Cardiac septum (tissue), 1 donor: ENCODE data around the gene SMURF2. TPM values are rescaled to one million over a fixed set of nuclear protein-coding genes. Genes with fewer than 3 reads are reported as not detected.

Experiments used
- DNase-seq: peaks from one replicate; pipeline ENCODE4 v3.0.0-alpha.2; 2020; ENCODE audit warnings: low spot score
- intact Hi-C: fragments of 100-400 bp; cut with DNase I; formaldehyde crosslinking; loops from one replicate; pipeline ENCODE4 v1.14.0; 2022
- total RNA-seq: library from RNA; stranded (reverse); fragmentation: NEBNext Ultra II Directional; extraction: Animal tissue kit (Norgen Biotek cat#: 25700); gene quantifications from one replicate; pipeline ENCODE4 v1.2.1, GENCODE V29; 2021
- donor health status: DM: no; HTN: no; CAD: no.

SMURF2 gene
- total RNA-seq, 1 donor from 2014 or later: 17.4 TPM

DNA sequence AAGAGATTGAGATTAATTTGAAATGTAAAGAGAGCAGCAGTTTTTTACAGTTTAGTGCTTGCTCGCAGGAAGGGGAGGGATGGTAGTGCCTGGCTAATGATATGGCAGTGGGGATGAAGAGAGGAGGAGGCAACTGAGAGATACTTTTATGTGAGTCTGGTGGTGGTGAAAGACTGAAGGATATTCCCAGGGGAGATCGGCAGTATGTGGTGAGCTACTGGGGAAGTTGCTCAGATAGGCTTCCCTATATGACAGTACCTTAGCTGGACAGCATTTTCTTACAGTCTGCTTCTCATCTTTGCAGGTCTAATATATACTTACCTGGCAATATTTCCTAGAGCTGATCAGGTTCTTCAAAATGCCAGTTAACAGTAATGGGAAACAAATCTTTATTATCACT is 146.7 kb downstream of the SMURF2 start:
- DNase-seq: no peak
- intact Hi-C loops: no loop called here

DNA sequence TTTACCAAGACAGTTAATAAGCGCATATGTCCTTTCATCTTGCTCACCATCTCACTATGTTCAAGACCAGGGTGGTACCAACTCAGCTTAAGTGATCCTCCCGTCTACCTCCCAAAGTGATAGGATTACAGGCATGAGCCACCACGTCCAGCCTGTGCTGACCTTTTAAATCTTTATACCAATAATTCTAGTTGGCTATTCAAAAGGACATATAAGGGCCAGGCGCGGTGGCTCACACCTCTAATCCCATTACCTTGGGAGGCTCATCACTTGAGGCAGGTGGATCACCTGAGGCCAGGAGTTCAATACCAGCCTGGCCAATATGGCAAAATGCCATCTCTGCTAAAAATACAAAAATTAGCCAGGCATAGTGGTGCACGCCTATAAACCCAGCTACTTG is 152.9 kb downstream of the SMURF2 start:
- no peak for DNase-seq
- intact Hi-C loops: loop anchor here (5.0 to 10.0 kb wide), 2 partner anchors 153 to 664 kb away; partner anchors contain the start of genes SMARCD2 and SMURF2

DNA sequence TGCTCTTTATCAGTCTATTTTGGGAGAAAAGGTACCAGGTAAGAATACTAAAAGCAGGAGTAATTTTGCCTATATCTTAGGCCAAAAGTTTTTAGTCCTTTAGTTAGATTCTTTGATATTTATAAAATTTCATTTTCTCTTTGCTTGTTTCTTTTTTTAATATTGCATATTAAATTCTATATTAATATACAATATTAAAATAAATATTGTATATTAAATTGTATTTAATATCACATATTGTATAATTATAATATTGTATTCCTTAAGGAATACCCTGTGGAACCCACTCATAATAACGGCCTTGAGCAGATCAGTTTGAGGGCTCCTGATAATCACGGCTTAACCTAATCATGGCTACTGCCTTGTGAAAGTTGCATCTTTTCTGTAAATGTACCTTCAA is 153.4 kb downstream of the SMURF2 start:
- intact Hi-C loops: loop anchor here (5.0 to 10.0 kb wide), 2 partner anchors 154 to 664 kb away; partner anchors contain the start of genes SMARCD2 and SMURF2
- DNase-seq: no peak

DNA sequence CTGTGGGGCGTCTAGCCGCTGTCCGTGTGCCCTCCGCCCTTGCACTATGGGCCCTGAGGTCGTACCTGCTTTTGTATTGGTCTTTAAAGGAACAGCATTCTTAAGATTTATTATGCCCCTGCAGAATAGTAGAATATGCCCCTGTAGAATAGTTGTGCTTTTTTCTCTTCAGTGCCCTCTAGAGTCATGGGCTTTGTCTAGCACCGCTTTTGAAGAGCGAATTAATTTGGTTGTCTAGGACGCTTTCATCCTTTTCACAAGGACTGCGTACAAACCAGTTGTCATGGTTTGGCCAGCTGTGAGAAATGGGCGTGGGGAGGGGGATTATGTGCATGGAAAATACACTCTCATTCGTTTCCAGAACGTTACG is 154.7 kb downstream of the SMURF2 start:
- DNase-seq: no peak
- intact Hi-C loops: loop anchor here (5.0 to 10.0 kb wide), 2 partner anchors 155 to 663 kb away; partner anchors contain the start of genes SMARCD2 and SMURF2

DNA sequence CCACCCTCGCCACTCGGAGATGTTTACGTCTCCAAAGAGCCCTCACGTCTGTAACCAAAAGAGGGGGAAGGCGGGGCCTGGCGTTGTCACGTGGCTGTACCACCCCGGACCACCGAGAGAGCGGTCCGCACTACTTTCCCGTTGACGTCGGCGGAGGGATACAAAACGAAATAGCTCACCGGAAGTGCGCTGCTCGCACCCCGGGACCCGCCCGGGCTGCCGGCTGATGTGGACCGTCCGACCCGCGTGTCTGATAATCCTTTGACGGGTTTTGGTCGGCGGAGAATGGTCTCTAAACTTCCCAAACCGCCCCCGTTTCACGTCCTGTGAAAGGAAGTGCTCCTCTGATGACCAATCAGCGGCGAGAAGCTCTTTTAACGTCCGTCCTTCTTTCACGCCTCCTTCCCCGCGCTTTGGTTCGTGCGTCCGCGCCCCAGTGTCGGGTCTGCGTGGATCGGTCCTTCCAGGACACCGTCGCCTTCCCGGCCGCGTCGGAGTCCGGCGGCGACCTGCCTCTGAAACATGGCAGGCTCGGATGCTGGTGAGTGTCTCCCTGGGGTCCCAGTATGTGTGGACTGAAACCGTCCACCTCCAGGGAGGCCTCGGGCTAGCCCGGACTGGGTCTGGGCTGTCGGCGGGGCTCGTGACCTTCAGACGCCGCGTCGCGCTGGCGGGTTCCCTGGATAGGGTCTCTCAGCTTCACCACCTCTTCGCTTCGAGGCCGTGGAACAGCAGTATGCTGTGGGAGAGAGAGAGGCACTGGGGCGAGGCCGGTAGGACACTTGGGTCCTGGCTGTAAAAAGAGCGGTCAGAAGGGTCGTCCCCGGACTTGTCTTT is 155.3 kb downstream of the SMURF2 start, which contains the start of gene CEP95:
Gene CEP95, plus strand, starts transcription at position 402 of the 837 bp plus-strand sequence. Its CDS starts 121 bp downstream, at position 523.
- intact Hi-C loops: loop anchor here (5.0 to 10.0 kb wide), 2 partner anchors 156 to 662 kb away; partner anchors contain the start of genes SMARCD2 and SMURF2
- peak; percentile 96 for DNase-seq

DNA sequence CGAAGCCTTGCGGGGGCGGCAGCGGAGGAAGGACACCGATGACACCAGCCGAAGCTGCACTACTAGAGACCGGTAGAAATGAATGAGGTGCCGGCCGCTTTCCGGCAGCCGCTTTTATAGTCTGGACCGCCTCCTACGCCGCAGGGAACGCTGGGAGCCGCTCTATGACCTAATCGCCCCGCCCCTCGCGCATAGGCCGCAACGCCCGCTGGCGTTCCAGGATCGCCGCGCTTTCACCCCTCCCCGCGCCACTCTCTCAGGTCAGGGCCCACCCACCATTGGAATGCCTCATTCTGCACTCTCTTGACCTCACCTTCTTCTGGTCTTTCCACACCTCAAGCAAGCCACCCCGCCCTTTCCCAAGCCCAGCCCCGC is 155.9 kb downstream of the SMURF2 start, which contains the start of gene DDX5:
Gene DDX5, minus strand, starts transcription at position 89 of the 375 bp plus-strand sequence. CDS start 170 bp downstream, outside the sequence.
- DNase-seq: peak; percentile 98
- intact Hi-C loops: loop anchor here (5.0 to 10.0 kb wide), 2 partner anchors 156 to 661 kb away; partner anchors contain the start of genes SMARCD2 and SMURF2

DNA sequence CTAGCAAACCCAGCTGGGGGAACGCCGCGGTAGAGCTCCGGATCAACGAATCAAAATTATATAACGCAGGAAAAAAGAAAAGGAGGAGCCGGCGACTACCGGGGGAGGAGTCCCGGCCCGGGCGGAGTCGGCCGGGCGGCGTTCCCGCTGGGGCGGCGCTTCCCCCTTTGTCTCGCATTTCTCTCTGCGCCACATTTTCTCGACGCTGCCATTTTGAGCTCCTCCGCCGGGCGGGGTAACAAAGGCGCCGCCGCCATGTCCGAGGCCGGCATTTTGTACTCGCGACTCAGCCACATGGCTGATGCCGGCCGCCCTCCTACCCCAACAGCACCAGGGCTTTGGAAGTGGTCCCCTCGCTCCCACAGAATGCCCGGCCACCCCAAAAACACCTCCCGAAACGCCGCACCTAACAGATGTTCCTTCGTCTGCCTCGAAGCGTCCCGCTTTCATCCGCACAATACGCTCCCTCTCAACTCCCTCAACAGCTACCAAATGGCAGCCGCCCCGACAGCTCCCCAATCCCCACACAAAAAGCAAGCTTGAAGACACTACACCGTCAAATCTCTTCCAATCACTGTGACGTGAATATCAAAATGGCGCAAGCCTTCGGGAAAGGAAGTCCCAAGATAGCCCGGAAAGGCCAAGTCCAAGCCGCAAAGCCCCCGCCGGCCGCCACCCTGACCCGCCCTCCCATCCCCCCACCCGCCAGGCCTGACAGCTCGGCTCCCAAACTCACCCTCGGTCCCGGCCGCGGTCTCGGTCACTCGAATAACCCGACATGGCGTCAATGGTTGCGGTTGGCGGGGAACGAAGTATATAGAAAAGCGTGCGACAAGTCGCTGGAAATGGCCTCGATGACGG is 156.5 kb downstream of the SMURF2 start:
- DNase-seq: peak; percentile 94
- intact Hi-C loops: loop anchor here (1.0 to 10.0 kb wide), 3 partner anchors 8 to 661 kb away; partner anchors contain the start of genes POLG2, SMARCD2 and SMURF2

DNA sequence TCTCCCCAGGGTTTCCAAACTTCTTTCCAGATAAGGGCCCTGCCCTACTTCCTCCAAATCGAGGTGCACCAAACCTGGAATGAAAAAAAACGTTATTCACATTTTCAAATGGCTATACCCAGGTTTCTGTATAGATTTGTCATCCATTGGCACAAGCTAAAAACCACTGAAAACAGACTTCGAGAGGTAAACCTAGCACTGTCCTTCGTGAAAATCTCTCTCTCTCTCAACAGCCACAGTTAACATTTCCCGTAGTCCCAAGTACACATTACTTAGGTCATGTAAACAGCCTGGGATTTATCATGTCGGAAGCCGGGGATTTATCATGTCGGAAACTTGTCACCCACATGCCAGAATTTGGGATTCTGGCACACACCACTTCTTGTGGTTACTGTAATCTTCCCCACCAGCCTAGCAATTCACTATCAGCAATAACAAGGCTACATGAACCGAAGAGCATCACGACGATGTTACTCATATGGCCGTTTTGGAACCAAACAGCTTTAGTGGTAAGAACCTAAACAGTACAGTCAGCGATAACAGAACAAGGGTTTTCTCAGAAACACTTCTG is 157.3 kb downstream of the SMURF2 start:
- intact Hi-C loops: loop anchor here (1.0 to 10.0 kb wide), 3 partner anchors 8 to 660 kb away; partner anchors contain the start of genes POLG2, SMARCD2 and SMURF2
- no peak for DNase-seq

DNA sequence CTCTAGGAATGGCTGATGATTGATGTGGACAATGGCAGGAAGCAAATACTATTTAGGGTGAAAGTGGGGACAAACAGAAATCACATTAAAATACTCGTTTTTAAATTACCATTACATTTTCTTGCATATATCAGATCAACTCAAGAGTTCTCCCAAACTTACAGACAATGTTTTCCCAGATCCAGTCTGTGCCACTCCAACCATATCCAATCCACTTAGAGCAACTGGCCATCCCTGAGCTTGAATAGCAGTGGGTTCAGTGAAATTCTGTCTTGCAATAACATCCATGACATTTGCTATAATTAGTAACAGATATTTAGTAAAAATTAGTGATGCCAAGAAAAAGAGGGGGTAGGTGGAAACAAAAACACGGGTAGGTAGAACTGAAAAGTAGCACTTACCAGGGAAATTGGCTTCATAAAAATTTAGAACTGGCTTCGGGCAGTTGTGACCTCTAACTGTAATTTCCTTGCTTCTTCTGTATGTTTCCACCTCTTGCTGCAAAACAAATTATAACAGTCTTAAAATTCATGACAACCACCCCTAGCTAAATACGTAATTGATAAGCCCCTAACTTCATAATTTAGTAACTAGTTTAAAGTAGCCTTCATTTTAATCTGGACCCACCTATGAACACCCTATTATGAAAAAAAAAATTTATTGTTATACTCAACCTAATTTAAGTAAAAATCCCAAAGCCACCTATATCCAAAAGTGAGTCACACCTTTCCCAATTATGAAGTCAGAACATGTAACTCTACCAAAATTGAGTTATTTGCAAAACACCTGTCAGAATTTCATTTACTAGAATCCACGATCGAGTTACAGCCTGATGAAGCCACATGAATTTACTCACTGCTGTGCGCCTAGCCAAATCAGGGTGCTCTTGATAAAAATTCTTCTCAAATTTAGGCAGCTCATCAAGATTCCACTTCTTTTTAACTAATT is 158.0 kb downstream of the SMURF2 start:
- intact Hi-C loops: loop anchor here (10.0 kb wide), 1 partner anchor 659 kb away; the partner anchor contains the start of gene SMARCD2
- no peak for DNase-seq

DNA sequence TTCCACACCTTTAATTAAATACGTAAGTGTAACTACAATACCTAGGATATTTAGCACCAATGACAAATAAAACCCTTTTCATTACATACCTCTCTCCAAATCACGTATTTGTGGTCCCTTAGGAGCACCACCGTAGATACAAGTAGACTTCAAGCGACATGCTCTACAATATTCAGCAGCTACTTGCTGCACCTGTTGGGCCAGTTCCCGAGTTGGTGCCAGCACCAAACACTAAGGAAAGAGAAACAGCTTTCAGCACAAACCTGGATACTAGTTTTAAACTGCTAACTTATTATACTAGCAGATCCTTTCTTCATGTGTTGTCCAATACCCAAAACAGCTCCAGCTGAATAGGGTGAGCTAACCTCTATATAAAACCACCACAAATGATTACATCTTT is 158.8 kb downstream of the SMURF2 start:
- intact Hi-C loops: loop anchor here (10.0 kb wide), 1 partner anchor 659 kb away; the partner anchor contains the start of gene SMARCD2

DNA sequence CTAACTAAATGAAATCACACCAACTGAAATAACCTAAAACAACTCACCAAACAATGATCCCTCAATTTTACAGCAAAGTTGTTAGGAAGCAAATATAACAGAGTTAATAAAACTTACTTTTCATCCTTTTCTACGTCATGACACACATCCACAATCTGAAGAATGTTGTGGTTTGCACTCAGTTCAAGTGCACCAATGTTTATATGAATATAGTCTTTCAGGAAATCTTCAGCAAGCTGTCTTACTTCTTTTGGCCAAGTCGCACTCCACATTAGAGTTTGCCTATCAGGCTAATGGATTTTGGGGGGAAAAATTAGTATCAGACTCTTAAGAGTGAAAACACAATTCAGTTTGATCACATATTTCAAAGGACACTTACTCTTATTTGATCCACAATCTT is 159.3 kb downstream of the SMURF2 start:
- intact Hi-C loops: loop anchor here (10.0 kb wide), 1 partner anchor 658 kb away; the partner anchor contains the start of gene SMARCD2
- no peak for DNase-seq

More for the DNA sequence above, 158.8 kb downstream of the SMURF2 start:
- DNase-seq: no peak

DNA sequence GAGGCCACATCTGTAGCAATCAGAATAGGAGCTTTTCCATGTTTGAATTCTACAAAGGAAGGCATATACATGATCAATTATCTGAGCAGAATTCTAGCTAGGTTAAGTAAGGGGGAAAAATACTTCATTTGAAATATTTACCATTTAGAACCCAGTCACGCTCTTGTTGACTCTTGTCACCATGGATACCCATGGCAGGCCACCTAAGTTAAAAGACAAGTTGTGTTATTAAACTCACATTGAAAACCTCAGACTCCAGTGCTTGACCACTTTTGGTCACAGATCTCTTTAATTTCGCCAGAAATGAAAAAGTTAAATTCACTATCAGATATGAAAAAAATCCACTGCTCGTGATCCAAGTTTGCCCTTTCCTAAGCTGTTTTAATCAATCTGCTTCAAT is 160.1 kb downstream of the SMURF2 start:
- DNase-seq: no peak
- intact Hi-C loops: loop anchor here (10.0 kb wide), 1 partner anchor 657 kb away; the partner anchor contains the start of gene SMARCD2

DNA sequence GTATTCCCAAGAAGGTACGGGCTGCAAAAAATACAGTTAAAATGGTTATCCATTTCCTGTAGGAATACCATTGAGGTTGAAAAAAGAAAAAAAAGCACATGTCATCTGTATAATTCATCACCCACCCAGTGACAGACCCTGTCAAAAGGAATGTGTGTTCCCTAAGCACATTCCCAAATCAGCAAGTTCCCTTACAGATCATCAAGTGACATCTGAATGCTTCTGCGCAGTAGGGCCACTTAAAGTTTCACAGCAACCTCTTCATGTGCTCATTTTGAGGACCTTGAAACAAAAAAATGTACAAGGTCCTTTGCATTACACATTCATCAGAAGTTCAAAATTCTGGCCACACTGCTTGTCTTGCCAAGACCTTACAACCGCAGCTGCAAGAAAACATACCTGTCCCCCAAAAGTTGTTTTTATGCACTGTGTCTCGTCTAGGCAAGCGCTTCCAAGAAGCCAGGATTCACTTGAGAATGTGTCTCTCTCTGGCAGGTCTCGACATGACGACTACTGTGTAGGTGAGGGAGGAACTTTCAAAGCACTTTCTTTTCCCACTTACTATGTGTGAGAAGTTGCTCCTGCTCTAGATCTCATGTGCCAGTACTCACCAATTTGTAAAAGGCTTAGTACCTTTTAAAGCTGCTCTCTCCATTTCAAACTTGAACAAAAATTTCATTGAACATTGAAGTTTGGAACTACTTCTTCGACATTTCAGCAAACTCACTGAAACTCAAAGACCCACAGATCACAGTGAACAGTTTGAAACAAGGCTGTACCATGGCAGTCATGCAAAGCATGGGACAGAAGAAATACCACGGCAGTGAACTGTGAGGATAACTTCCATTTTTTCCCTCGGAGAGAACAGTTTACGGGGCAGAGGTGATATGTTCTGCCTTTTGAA is 161.0 kb downstream of the SMURF2 start:
- intact Hi-C loops: loop anchor here (10.0 kb wide), 1 partner anchor 656 kb away; the partner anchor contains the start of gene SMARCD2

DNA sequence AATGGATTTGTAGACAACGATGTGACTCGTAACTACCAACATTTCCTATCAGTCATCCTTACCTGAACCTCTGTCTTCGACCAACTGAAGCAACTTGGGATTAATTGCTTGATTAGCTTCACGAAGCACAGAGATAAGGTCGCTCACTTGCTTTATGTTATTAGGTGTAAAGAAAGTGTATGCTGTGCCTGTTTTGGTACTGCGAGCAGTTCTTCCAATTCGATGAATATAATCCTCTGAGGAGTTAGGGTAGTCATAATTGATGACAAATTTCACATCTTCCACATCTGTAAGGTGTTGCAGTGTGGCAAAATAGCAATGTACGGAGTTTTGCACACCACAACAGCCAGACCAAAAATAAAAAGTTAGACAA is 161.6 kb downstream of the SMURF2 start:
- no peak for DNase-seq
- intact Hi-C loops: loop anchor here (10.0 kb wide), 1 partner anchor 656 kb away; the partner anchor contains the start of gene SMARCD2

More for the DNA sequence above, 161.0 kb downstream of the SMURF2 start:
- DNase-seq: no peak

DNA sequence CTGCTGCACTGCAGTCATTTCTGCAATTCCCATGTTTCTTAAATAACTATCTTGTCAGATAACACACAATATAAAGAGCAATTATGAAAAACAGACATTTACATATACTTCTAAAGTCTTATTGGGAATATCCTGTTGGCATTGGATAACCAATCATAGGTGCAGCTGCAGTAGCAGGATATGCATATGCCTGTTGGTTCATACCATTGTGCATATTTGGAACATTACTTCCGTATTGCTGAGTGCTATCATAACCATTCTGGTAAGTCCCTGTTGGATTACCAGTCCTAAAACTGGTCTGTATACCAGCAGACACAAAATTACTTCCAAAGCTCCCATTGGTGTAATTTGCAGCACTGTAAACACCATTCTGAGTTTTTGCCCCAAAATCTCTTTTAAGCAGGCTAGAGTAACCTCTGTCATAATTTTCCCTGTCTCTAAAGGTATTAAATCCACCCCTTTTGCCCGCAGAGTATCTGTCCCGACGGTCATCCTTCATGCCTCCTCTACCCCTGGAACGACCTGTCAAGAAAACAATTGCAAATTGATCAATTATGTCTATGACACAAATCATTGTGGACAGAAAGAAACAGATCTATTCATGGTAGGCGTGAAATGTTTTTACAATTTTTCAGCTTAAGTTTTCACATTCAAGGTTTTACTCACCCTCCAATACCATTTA is 162.2 kb downstream of the SMURF2 start:
- no peak for DNase-seq
- intact Hi-C loops: loop anchor here (10.0 kb wide), 2 partner anchors 175 to 655 kb away; partner anchors contain the start of gene SMARCD2
